ENCODE results near the gene PLCB2. TPM values are rescaled to one million over a fixed set of nuclear protein-coding genes. Genes with fewer than 3 reads are reported as not detected.

Gene PLCB2
- total RNA-seq, 1 experiment from 2014 or later: 7.4 TPM

DNA sequence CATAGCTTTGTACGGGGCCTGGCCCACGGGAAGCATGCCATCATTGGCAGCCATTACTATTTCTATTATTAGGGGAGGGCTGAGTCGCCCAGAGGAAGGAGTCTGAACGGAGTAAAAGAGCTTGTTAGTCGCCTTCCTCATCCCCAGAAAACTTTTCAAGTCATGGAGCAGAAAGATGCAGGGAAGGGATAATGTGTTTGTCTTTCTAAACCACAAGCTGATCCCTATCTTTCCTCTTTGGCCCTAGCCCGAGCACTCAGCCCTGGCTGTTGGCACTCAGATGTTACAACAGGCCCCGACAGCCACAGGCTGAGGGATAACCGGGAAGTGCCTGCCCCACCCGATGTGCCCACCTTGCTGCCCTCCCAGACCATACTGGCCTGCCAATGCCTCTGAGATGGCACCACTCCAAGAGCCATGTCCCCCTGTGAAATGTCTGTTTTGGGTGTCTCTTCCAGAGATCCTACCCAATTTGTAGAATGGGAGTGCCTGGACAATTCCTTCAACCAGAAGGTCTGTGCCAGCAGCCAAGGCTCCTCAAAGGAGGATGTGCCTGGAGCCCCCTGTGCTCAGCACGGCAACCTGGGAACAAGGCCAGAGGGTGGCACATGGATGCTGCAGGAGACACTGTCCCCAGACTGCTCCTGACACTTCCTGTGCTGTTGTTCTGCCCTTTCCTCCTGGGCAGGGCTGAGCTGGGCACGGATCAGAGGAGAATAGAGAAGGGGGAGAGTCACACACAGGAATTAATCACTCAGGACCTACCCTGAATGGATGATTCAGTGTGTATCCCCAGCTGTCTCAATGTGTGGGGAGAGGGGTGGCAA, 58.0 kb downstream of the PLCB2 start:
- H3K27ac Mint-ChIP-seq: peak overlapping the region in 1 of 3 experiments; percentile 63; a peak in 1 of 7 replicates
- TF ChIP-seq, protein P1, sequence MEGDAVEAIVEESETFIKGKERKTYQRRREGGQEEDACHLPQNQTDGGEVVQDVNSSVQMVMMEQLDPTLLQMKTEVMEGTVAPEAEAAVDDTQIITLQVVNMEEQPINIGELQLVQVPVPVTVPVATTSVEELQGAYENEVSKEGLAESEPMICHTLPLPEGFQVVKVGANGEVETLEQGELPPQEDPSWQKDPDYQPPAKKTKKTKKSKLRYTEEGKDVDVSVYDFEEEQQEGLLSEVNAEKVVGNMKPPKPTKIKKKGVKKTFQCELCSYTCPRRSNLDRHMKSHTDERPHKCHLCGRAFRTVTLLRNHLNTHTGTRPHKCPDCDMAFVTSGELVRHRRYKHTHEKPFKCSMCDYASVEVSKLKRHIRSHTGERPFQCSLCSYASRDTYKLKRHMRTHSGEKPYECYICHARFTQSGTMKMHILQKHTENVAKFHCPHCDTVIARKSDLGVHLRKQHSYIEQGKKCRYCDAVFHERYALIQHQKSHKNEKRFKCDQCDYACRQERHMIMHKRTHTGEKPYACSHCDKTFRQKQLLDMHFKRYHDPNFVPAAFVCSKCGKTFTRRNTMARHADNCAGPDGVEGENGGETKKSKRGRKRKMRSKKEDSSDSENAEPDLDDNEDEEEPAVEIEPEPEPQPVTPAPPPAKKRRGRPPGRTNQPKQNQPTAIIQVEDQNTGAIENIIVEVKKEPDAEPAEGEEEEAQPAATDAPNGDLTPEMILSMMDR (conservative IDR thresholded peaks at IDR 0.05): no peak
- no peak overlapping the region for H2BK5ac ChIP-seq (ENCODE audit: insufficient read length, low read length)
- H2BK120ac ChIP-seq (ENCODE audit: low read depth, low read length, poor library complexity, severe bottlenecking): no peak overlapping the region
- no peak overlapping the region for H3K18ac ChIP-seq (ENCODE audit: insufficient read length, low read depth, low read length)
- no peaks in the 10 kb centered on the region for H3K79me2 ChIP-seq (ENCODE audit: insufficient read depth, low read length)
- H3K9ac ChIP-seq (ENCODE audit: extremely low read depth, insufficient read length, low read length): no peak overlapping the region
- H2BK12ac ChIP-seq (ENCODE audit: insufficient read length, low read depth, low read length): no peak overlapping the region
- no peak overlapping the region for H3K56ac ChIP-seq (ENCODE audit: insufficient read length, low read depth, low read length)
- no peak for DNase-seq
- peaks cover 24 to 33% of the 10 kb centered on the region in 2 experiments for H3K4me1 Mint-ChIP-seq
- H3K9me3 ChIP-seq (ENCODE audit: control insufficient read depth, low read depth, low read length): no peaks in the 10 kb centered on the region
- no peak overlapping the region for H4K5ac ChIP-seq (ENCODE audit: insufficient read length, low read depth, low read length)
- H3K4me1 ChIP-seq (ENCODE audit: insufficient read depth, low read length): no peaks in the 10 kb centered on the region
- peaks cover 0 to 3% (median 0%) of the 10 kb centered on the region in 3 experiments; a peak in 1 of 7 replicates for H3K36me3 Mint-ChIP-seq (ENCODE audit: insufficient read depth in 1 of 3, low read depth in 3 of 3)
- no peak overlapping the region for H3K23ac ChIP-seq (ENCODE audit: insufficient read length, low read depth, low read length)
- H3K27me3 ChIP-seq (ENCODE audit: insufficient read depth, low read length): peaks cover 16% of the 10 kb centered on the region; the same call in 1 of the 2 replicates
- peaks cover 47% of the 10 kb centered on the region for H3K27me3 Mint-ChIP-seq (ENCODE audit: low read depth)
- H2AK5ac ChIP-seq (ENCODE audit: insufficient read length, low read length): no peak overlapping the region
- H2BK20ac ChIP-seq (ENCODE audit: low read depth, low read length, poor library complexity, severe bottlenecking): no peak overlapping the region
- peaks cover 9% of the 10 kb centered on the region for H3K23me2 ChIP-seq (ENCODE audit: insufficient read length, low read depth, low read length, poor library complexity, severe bottlenecking)
- no peak overlapping the region for H2BK15ac ChIP-seq (ENCODE audit: low read depth, low read length)
- H3K27ac ChIP-seq (ENCODE audit: insufficient read length, low read depth, low read length): no peak overlapping the region
- H3K79me1 ChIP-seq (ENCODE audit: insufficient read depth, low read depth, low read length, poor library complexity, severe bottlenecking): no peaks in the 10 kb centered on the region
- H4K8ac ChIP-seq (replicated peaks; ENCODE audit: insufficient read length, low read depth, low read length): no peak overlapping the region
- no peak overlapping the region for H3K4me2 ChIP-seq (ENCODE audit: insufficient read depth, insufficient read length, low read length)
- H3K9me3 Mint-ChIP-seq: no peaks in the 10 kb centered on the region; a peak in 1 of 5 replicates
- no CpG with 5 or more reads among the region's 11 CpGs for WGBS (ENCODE audit: extremely low coverage, insufficient read length, low lambda C conversion rate)
- no peak overlapping the region for H2AFZ ChIP-seq (ENCODE audit: low read length)
- no peak overlapping the region for H4K91ac ChIP-seq (ENCODE audit: insufficient read length, low read depth, low read length)
- H3K4ac ChIP-seq (ENCODE audit: low read depth, low read length): no peak overlapping the region
- H3K4me3 Mint-ChIP-seq: no peak overlapping the region
- H4K20me1 ChIP-seq (ENCODE audit: control insufficient read depth, insufficient read depth, insufficient read length): no peaks in the 10 kb centered on the region
- H3K14ac ChIP-seq (ENCODE audit: insufficient read depth, low read length): no peak overlapping the region
- no peak overlapping the region for H3T11ph ChIP-seq (ENCODE audit: low read length)

All from H9 (cell line).